HK-2 (cell line): Measurements from ENCODE around the gene DDN.

ENCODE experiments used
- DNase-seq: peaks from one replicate; pipeline ENCODE4 v3.0.0-alpha.2; 2018; ENCODE audit not compliant: unreplicated experiment

Gene DDN

DNA sequence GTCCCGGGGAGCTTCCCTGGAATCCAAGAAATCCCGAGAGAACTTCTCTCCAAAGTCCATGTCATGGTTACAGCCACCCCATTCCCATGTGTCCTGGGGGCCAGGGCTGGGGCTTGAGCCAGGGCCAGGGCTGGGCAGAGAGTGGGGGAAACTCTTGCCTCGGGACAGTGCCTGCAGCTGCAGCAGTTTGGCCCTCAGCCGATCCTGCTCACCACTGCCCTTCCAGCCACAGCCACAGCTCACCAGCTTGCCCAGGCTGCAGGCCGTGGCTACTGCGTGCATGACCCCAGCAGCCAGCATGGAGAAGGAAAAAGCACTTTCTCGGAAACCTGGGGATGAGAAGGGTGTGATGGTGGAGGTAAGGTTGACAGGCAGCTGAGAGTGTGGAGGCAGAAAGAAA is 31.2 kb downstream of the DDN start:
- DNase-seq: no peak

DNA sequence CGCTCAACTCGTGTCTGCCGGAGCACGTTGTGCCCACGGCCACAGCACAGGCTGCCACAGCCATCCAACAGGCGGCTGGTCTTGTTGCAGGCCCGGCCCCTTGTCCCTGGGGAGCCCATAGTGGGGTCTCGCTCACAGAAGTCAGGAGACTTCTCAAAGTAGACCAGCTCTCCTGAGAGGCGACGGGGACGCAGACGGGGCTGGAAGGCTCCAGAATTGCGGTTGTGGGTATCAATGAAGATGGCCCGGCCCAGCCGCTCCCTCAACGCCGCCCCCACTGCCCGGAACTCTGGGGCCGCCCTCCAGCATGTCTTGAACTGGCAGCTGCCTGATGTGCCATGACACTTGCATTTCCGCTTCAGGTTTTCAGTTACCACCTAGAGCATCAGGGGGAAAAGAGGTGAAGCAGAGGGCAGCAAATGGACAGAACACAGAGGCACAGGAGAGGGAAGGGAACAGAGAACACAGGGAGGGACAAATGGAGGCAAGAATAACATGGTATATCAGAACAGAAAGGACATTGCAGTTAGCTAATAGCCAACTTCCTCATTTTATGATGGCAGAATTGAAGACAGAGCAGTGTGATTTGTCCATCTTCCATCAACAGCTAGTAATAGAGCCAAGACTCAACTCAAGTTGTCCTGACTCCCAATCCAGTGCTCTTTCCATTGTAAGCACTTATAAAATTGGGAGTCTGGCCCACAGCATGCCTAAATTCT is 32.8 kb downstream of the DDN start:
- no peak for DNase-seq

DNA sequence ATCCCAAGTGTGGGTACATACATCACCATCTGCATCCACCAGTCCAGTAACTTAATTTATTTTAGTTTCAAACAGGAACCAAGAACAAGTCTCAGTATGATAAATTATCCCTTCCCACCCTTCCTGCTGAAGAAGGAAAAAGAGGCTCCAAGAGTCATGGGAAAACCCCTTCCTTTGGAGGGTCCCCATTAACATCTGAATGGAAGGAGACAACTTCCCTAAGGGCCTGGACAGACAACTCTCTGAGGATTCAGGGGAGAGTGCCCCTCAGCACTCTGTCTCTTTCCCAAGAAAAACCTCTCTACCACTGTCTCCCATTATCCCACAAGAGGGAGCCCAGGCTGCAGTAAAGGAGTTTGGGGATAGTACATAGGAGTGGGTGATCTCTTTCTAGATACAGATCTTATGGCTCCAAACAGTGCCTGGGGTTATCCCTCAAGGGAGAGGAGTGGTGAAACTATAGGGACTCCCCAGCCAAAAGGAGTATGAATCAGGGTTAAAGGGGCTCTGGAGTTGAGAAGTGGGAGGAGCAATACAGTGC is 33.8 kb downstream of the DDN start:
- DNase-seq: no peak

DNA sequence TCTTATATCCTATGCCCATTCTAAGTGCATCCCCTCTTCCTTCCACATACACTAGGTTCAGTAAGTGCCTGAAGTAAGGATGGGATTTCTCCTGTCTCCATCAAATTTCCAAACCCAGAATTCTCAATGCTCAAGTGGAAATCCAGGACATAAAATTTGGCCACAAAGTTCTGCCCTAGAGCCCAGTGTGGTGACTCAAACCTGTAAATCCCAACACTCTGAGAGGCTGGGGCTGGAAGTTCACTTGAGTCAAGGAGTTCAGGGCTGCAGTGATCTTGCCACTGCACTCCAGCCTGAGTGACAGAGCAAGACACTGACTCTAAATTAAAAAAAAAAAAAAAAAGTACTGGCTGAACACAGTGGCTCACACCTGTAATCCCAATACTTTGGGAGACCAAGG is 37.4 kb downstream of the DDN start:
- no peak for DNase-seq

DNA sequence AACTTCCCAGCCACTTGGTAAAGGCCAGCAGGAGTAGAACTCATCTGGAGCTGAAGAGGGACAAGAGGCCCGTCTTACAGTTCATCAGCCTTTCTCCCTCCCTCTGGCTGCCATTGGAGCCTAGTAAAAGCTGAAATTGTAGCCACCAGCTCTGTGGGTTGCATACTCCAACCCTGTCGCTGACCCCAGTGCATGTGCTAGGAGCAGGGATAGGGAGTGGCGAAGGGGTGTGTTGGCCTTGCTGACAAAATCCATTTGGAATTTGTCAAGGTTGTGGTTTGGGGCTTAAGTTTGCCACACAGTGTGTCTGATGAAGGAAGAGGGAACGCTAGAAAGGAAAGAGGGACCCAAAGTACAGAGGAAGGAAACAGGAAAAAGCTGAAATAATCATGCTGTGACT is 37.8 kb downstream of the DDN start:
- DNase-seq: no peak

DNA sequence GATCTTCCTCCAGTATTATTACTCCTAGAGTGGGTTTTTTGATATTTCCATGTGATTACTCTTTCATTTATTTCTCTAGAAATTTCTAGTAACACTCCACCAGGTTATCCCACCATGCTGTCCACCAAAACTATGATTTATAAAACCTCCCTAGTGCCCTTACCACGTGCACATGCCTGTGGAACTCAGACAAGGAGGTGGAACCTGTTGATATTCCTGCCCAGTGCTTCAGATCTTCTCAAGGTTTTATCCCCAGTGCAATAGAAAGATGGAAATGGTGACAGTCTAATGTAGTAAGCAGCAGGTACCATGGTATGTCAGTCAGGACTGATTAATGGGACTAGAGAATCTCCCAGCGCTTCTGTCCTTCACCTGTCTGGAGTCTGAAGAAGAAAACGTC is 38.3 kb downstream of the DDN start:
- DNase-seq: no peak

DNA sequence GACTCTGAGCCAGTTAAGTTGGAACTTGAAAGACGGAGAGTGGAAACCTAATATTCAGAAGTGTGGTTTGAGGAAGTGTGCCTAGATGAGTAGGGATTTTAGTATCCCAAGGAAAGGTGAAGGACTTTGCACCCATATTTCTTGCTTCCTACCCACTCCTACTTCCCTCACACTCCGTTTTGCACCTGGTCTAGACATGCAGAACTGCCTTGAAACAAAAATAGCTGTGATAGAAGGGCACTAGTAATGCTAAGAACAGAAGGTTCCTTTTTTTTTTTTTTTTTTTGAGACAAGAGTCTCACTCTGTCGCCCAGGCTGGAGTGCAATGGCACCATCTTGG is 41.2 kb downstream of the DDN start:
- DNase-seq: no peak

- DNase-seq: peak; percentile 96
Observed at GRCh38 chr12:48957141-48958048, 41.8 kb downstream of the DDN start, which contains the start of gene ARF3. Gene ARF3, minus strand, starts transcription at chr12:48957487. Its CDS starts 16,392 bp downstream, at chr12:48941095.

DNA sequence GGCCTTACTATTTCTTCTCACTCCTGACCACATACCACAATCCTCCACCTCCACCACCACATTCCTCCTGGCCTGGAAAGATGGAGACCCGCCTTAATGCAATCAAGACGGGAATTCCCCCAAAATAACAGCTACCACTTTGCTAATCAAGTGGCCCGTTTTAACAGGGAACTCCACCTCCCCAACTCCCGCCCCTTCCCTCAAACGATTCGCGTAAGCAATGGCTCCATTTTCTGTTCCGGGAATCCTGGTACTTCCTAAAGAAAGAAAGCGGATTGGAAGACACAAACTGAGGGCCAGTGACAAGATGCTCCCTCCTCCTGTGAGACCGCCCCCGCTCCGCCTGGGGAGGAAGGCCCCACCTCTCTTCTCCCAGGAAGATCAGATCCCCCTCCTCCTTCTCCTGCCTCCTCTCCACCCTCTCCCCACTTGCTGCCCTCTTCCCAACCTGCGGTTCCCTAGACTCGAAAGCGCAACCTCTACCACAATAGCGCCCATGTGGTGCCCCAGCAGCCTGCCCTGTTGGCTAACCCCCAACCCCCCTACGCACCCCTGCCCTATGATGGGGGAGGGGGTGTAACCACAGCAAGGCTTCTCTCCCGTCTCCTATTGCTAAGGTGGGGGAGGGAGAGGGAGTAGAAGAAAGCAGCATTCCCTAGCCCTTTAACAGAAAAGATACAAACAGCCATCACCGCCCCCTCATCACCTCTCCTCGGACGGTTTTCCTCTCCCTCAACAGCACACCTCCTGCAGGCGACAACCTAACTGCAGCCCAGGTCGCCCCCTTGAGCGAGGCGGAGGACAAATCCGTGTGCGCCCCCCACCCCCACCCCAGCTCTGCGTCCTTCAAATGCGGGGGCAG is 42.7 kb downstream of the DDN start:
- DNase-seq: peak; percentile 91

GRCh38 chr12:48954841-48955501 is 44.2 kb downstream of the DDN start:
- no peak for DNase-seq

DNA sequence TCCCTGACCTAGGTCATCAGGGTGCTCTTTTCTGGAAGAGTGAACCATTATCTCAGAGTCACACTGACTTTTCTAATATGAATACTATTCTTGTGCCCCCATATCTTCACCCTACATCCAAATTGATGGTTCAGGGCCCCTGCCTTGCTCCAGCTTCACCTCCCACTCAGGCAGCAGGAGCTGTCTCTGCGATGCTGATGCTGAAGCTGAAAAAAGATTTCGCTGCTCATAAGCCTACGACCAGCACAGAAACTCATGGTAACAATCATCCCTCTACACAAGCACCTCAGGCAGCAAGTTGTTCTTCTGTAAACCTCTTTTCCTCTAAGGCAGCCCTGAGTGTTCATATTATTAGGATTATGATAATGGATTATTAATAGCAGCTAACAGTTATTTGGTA is 45.1 kb downstream of the DDN start:
- DNase-seq: no peak

DNA sequence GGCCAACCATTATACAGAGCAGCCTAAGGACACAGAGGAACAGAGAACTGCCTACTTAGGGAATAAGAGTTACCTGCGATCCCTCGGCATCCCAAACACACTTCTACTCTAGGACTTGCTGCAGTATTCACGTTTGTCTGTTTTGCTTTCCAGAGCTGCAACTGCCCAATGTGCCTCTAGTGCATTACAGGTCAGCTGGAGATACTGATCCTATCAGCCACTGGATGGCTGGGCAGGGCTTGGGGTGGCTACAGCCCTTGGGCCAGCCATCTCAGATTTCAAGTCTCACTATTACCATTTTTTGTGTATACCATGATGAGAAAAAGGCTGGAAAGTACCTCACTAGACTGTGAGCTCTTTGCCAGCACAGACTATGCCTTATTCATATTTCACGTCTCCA is 46.5 kb downstream of the DDN start:
- no peak for DNase-seq

DNA sequence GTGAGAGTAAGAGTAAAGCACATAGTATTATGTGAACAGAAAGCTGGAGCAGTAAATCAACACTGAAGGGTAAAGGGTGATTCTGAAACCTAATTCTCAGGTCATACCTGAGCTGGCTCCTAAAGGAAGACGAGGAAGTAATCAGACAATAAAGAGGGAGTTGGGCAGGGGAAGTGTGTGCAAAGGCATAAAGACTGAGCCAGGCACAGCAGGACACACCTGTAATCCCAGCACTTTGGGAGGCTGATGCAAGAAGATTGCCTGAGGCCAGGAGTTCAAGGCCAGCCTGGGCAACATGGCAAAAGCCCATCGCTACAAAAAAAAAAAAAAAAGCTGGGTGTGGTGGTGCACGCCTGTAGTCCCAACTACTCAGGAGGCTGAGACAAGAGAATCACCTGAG is 51.4 kb downstream of the DDN start:
- no peak for DNase-seq

GRCh38 chr12:48946943-48947342 is 52.2 kb downstream of the DDN start:
- DNase-seq: no peak

DNA sequence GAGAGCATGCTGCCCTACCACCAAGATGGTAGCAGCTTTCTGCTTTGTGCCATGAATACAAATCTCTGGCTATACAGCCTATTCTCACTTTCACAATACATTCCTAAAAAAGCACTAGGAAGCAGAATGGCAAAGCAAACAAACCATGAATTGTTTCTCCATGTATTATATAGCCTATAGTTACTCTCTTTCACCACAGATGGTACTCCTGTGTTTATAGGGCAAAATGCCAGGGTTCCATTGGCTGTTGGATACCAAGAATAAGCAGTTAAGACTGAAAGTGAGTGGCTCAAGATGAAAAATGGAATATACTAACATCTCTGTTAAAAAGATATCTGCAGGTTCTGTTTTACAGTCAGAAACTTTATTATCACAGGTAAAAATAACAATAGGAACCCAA is 53.0 kb downstream of the DDN start:
- DNase-seq: no peak
